Body of pancreas (tissue), 4 donors: ENCODE measurements around the gene RBMS2. TPM values are rescaled to one million over a fixed set of nuclear protein-coding genes. Genes with fewer than 3 reads are reported as not detected.
"Not testable (repeated sequence)": the region's sequence is repeated elsewhere in the genome, so short reads cannot be mapped to it uniquely, and the experiment has no call there.

Experiments used
- ATAC-seq: fragments of 150-250 bp; one replicate; pipeline ENCODE4 v1.9.1; 2016
- DNase-seq, 4 donors: peaks; one replicate each; pipeline ENCODE4 v3.0.0-alpha.2; 2019
- H3K27ac ChIP-seq, 4 donors: fragments of 200-600 bp; sonication (generic); 1 replicate in 3 of 4; 2 replicates in 1 of 4; pipeline versions ENCODE4 v1.5.1 to v1.6.1; 2016 to 2019; ENCODE audit warnings: mild to moderate bottlenecking in 1 of 4, mixed read lengths in 1 of 4, moderate library complexity in 1 of 4
- H3K27me3 ChIP-seq, 2 donors: fragments of 200-600 bp; sonication (generic); one replicate each; pipeline ENCODE4 v1.6.0; 2016; ENCODE audit warnings: mild to moderate bottlenecking in 1 of 2
- H3K36me3 ChIP-seq, 2 donors: fragments of 200-600 bp; sonication (generic); replicated peaks in 1 of 2; 2 replicates each; pipeline ENCODE4 v1.5.1; 2016; ENCODE audit warnings: low read depth in 2 of 2; ENCODE audit not compliant: insufficient read depth in 1 of 2
- H3K4me1 ChIP-seq: fragments of 200-600 bp; sonication (generic); one replicate; pipeline ENCODE4 v1.6.0; 2016
- H3K4me3 ChIP-seq, 2 donors: fragments of 200-600 bp; sonication (generic); 1 replicate in 1 of 2; 2 replicates in 1 of 2; pipeline ENCODE4 v1.5.1; 2016 to 2019
- H3K9me3 ChIP-seq, 3 donors: fragments of 200-600 bp; sonication (generic); 1 replicate in 2 of 3; 2 replicates in 1 of 3; pipeline ENCODE4 v1.5.1; 2016
- POLR2A ChIP-seq, 3 donors: fragments of 450-650 bp; IDR thresholded peaks; one replicate each; pipeline ENCODE4 v1.6.1; 2016; ENCODE audit warnings: antibody characterized with exemption in 3 of 3, mild to moderate bottlenecking in 2 of 3
- WGBS, 2 donors: methylation state at CpG; one replicate each; pipeline ENCODE4 v1.1.5; 2017; 5-methylcytosine and 5-hydroxymethylcytosine counted together
- intact Hi-C: fragments of 100-400 bp; cut with DNase I; formaldehyde crosslinking; loops from one replicate; pipeline ENCODE4 v1.15.1; 2023
- total RNA-seq, 2 donors: library from RNA; depleted of rRNA; stranded (reverse); fragments of >200 nt; gene quantifications; one replicate each; pipeline ENCODE4 v1.1.0, GENCODE V29; 2016
- TF ChIP-seq, protein P1 (sequence below), 7 experiments: fragments of 450-650 bp in 4 of 7; fragments of 200-600 bp in 3 of 7; sonication (generic) in 3 of 7; IDR thresholded peaks; one replicate each; pipeline ENCODE4 v1.5.1; 2016 to 2019; ENCODE audit warnings: antibody characterized with exemption in 7 of 7

RBMS2 gene
- total RNA-seq, 2 donors from 2014 or later: 9.6 to 18.9 TPM

DNA sequence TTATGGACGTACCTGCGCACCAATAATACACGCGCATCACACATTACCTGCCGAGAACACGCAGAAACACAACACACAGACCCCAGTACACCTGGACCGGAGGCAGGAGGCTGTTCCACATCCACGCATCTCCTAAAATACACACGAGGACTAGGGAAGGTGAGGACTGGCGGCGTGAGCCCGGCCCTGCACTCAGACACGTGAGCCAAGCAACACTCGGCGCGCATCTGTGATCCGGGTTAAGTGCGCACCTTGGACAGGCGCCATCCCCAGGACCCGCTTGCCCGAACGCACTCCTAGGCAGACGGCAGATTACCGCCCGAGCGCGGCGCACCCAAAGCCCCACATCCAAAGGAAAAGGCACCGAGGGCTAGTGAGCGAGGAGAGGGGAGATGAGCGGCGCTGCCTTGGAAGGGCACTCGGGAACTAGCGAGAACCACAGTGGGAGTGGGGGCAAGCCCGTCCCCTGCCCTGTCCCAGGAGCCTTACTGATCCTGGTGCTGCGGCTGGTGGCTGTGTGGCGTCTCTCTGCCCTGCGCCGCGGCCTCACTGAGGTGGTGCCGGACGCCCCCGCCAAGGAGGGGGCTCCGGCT lies 34.1 kb upstream of the RBMS2 start:
- 4 to 8% methylated on average over 8 to 39 of the region's 44 CpGs for WGBS, 2 donors
- DNase-seq (peak; percentile 76 to 82 (median 80)), ATAC-seq (peak; percentile 64)
- Histone ChIP-seq H3K4me1 (peaks cover 25% of the 10 kb centered on the region), H3K9me3 (no peaks in the 10 kb centered on the region), H3K36me3 (no peaks in the 10 kb centered on the region), H3K27ac (peak overlapping the region; percentile 80 to 88 (median 82)), H3K27me3 (no peaks in the 10 kb centered on the region), H3K4me3 (peak overlapping the region; percentile 60 to 65)
- TF ChIP-seq, protein P1, sequence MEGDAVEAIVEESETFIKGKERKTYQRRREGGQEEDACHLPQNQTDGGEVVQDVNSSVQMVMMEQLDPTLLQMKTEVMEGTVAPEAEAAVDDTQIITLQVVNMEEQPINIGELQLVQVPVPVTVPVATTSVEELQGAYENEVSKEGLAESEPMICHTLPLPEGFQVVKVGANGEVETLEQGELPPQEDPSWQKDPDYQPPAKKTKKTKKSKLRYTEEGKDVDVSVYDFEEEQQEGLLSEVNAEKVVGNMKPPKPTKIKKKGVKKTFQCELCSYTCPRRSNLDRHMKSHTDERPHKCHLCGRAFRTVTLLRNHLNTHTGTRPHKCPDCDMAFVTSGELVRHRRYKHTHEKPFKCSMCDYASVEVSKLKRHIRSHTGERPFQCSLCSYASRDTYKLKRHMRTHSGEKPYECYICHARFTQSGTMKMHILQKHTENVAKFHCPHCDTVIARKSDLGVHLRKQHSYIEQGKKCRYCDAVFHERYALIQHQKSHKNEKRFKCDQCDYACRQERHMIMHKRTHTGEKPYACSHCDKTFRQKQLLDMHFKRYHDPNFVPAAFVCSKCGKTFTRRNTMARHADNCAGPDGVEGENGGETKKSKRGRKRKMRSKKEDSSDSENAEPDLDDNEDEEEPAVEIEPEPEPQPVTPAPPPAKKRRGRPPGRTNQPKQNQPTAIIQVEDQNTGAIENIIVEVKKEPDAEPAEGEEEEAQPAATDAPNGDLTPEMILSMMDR (IDR thresholded peaks at IDR 0.05): peak in 1 of 7 experiments; percentile 12
- no peak for TF ChIP-seq POLR2A (IDR thresholded peaks at IDR 0.05)
- intact Hi-C loops: no loop called here

DNA sequence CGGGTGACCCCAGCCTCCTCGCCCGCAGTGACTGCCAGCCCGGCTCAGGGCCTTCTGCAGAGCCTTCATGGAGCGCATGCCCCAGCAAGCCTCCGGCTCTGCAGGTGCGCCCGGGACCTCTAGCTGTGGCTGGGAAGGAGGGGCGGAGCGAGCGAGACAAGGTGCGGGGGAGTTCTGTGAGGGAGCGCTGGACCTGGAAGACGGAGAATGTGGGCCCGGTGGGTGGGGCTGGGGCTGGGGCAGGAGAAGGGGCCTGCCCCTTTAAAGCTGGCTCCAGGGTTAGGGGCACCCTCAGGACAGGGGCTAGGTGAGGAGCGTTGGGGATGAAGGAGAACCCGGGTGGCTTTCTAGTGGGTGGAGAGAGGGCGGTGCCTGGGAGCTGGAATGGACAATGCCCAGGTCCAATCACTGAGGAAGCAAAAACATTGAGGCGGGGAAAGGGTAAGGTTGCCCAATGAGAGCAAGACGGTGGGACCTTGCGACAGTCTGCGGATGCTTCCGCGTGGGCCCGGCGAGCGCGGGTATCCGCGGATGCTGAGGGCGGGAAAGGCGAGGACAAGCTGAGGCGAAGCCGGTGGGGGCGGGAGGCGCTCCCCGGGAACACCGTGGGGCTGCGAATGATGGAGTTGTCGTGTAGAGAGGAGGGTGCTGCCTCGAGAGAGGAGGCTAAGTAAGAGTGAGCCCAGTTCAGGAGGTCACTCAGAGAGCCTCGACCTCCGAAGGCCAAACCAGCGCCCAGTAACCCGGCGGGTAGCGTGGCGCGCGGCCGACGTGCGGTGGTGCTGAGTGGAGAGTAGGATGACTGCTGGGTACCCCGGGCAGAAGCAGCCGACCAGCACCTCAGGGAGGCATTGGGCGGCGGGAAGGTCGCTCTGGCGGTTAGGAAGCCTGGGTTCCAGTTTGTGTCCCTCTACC lies 33.3 kb upstream of the RBMS2 start, which contains the start of gene GLS2:
GLS2 (minus strand) TSS at position 121 of the 915 bp plus-strand sequence; CDS start at position 78, 43 bp downstream.
- Histone ChIP-seq H3K9me3 (no peaks in the 10 kb centered on the region), H3K4me1 (peaks cover 25% of the 10 kb centered on the region), H3K27ac (peak within 1 kb of the TSS; percentile 80 to 88 (median 82)), H3K4me3 (peak within 1 kb of the TSS; percentile 60 to 65), H3K27me3 (no peaks in the 10 kb centered on the region), H3K36me3 (no peaks in the 10 kb centered on the region)
- DNase-seq (peak; percentile 85 to 92 (median 86)), ATAC-seq (peak; percentile 94)
- intact Hi-C loops: no loop called here
- WGBS, 2 donors: 10 to 20% methylated on average over 35 to 51 of the region's 59 CpGs
- TF ChIP-seq POLR2A (IDR thresholded peaks at IDR 0.05): peak; percentile 77 to 90 (median 82)
- TF ChIP-seq, protein P1 (IDR thresholded peaks at IDR 0.05): peak in 1 of 7 experiments; percentile 6

DNA sequence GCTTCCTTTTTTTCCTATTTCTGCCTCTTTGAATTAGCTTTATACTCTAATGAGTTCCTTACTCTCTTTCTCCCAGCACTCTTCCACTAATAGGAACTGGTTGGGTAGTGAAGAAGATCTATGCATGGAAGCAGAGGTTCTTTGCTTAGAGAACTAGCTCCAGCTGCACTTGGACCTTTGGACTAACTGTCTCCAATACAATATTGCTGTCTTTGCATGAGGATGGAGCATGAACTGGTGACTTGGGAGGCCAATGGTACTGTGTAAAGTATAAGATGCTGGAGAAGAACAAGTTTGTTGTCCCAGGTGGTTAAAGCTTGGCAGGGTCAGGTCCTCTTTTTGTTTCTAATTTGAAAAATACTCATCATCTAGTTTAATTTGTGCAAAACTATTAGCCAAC lies 31.3 kb upstream of the RBMS2 start:
- H3K4me1 ChIP-seq: peaks cover 25% of the 10 kb centered on the region
- ATAC-seq (no peak), DNase-seq (no peak)
- intact Hi-C loops: no loop called here
- no peak for TF ChIP-seq POLR2A (IDR thresholded peaks at IDR 0.05)
- TF ChIP-seq, protein P1 (IDR thresholded peaks at IDR 0.05): no peak
- H3K27ac ChIP-seq: no peak overlapping the region
- no peak overlapping the region for H3K4me3 ChIP-seq
- H3K9me3 ChIP-seq: no peaks in the 10 kb centered on the region
- no peaks in the 10 kb centered on the region for H3K27me3 ChIP-seq
- H3K36me3 ChIP-seq: no peaks in the 10 kb centered on the region

DNA sequence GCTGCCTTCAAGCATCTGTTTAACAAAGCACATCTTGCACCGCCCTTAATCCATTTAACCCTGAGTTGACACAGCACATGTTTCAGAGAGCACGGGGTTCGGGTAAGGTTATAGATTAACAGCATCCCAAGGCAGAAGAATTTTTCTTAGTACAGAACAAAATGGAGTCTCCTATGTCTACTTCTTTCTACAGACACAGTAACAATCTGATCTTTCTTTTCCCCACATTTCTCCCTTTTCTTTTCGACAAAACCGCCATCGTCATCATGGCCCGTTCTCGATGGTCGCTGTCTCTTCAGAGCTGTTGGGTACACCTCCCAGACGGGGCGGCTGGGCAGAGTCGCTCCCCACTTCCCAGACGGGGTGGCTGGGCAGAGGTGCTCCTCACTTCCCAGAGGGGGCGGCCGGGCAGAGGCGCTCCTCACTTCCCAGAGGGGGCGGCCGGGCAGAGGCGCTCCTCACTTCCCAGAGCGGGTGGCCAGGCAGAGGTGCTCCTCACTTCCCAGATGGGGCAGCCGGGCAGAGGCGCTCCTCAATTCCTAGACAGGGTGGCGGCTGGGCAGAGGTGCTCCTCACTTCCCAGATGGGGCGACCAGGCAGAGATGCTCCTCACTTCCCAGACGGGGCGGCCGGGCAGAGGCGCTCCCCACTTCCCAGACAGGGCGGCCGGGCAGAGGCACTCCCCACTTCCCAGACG lies 28.1 kb upstream of the RBMS2 start:
- DNase-seq, ATAC-seq, H3K36me3 ChIP-seq, H3K27me3 ChIP-seq, H3K27ac ChIP-seq, intact Hi-C loops, H3K9me3 ChIP-seq, H3K4me3 ChIP-seq, H3K4me1 ChIP-seq: not testable (repeated sequence)
- 81 to 82% methylated on average over 10 to 28 of the region's 31 CpGs for WGBS, 2 donors

DNA sequence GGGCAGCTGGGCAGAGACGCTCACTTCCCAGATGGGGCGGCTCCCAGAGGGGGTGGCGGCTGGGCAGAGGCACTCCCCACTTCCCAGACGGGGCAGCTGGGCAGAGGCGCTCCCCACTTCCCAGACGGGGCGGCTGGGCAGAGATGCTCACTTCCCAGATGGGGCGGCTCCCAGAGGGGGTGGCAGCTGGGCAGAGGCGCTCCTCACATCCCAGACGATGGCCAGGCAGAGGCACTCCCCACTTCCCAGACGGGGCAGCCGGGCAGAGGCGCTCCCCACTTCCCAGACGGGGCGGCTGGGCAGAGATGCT lies 27.6 kb upstream of the RBMS2 start:
- 92 to 93% methylated on average over 3 to 14 of the region's 15 CpGs for WGBS, 2 donors
- not testable (repeated sequence) for ATAC-seq

DNA sequence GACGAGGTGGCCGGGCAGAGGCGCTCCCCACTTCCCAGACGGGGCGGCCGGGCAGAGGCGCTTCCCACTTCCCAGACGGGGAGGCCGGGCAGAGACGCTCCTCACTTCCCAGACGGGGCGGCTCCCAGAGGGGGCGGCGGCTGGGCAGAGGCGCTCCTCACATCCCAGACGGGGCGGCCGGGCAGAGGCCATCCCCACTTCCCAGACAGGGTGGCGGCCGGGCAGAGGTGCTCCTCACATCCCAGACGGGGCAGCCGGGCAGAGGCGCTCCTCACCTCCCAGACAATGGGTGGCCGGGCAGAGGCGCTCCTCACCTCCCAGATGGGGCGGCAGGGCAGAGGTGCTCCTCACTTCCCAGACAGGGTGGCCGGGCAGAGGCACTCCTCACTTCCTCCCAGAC lies 27.1 kb upstream of the RBMS2 start:
- ATAC-seq, H3K27me3 ChIP-seq, DNase-seq, intact Hi-C loops, H3K27ac ChIP-seq, H3K4me3 ChIP-seq, H3K36me3 ChIP-seq, H3K4me1 ChIP-seq, H3K9me3 ChIP-seq: not testable (repeated sequence)
- WGBS, 2 donors: 97% methylated on average over 6 to 25 of the region's 27 CpGs

More for the DNA sequence above, 27.6 kb upstream of the RBMS2 start:
- H3K27ac ChIP-seq, DNase-seq, H3K27me3 ChIP-seq, H3K4me1 ChIP-seq, H3K36me3 ChIP-seq, H3K4me3 ChIP-seq, intact Hi-C loops, H3K9me3 ChIP-seq: not testable (repeated sequence)
